ENCODE results near the gene OMG.
A peak's percentile ranks its signal among the peaks of the same experiment; 100 is the strongest.

OMG gene

GRCh38 chr17:31311526-31311925 lies 14.5 kb upstream of the OMG start:
- H3K36me3 ChIP-seq (ENCODE audit: insufficient read depth, low read length): peaks cover 23% of the 10 kb centered on the region
- H3K27me3 ChIP-seq (ENCODE audit: insufficient read depth, low read length): no peaks in the 10 kb centered on the region
- H3K4me3 ChIP-seq (ENCODE audit: low read depth, low read length, poor library complexity, severe bottlenecking): peak overlapping the region; percentile 58
- H2AFZ ChIP-seq (ENCODE audit: low read length): no peak overlapping the region
- TF ChIP-seq EZH2 (IDR thresholded peaks at IDR 0.05; ENCODE audit: borderline replicate concordance, low read length): no peak
- no peak for TF ChIP-seq CTCF (IDR thresholded peaks at IDR 0.05; ENCODE audit: low read length)
- peaks cover 81% of the 10 kb centered on the region for H3K4me1 ChIP-seq (ENCODE audit: insufficient read depth, low read length, severe bottlenecking)
- H3K9me2 ChIP-seq (ENCODE audit: low read depth, low read length): no peaks in the 10 kb centered on the region
- peak overlapping the region; percentile 98 for H3K27ac ChIP-seq (ENCODE audit: low read depth, low read length, poor library complexity, severe bottlenecking)
- peaks cover 11% of the 10 kb centered on the region for H3F3A ChIP-seq (ENCODE audit: insufficient read depth, low read length)
- H3K4me2 ChIP-seq (ENCODE audit: low read length): peak overlapping the region; percentile 91
- peak overlapping the region; percentile 82 for H3K9ac ChIP-seq (ENCODE audit: low read length)
- H3K79me2 ChIP-seq (ENCODE audit: insufficient read depth, low read length): peaks cover 39% of the 10 kb centered on the region
- no peaks in the 10 kb centered on the region for H4K20me1 ChIP-seq (ENCODE audit: insufficient read depth, low read length)
- H3K9me3 ChIP-seq (ENCODE audit: low read length): no peaks in the 10 kb centered on the region

GRCh38 chr17:31310886-31311285 lies 13.8 kb upstream of the OMG start:
- Histone ChIP-seq H3K9me2 (ENCODE audit: low read depth, low read length) (no peaks in the 10 kb centered on the region), H3K36me3 (ENCODE audit: insufficient read depth, low read length) (peaks cover 24% of the 10 kb centered on the region), H4K20me1 (ENCODE audit: insufficient read depth, low read length) (no peaks in the 10 kb centered on the region), H3K9ac (ENCODE audit: low read length) (peak overlapping the region; percentile 82), H3K4me3 (ENCODE audit: low read depth, low read length, poor library complexity, severe bottlenecking) (peak overlapping the region; percentile 58), H2AFZ (ENCODE audit: low read length) (no peak overlapping the region), H3F3A (ENCODE audit: insufficient read depth, low read length) (peaks cover 11% of the 10 kb centered on the region), H3K79me2 (ENCODE audit: insufficient read depth, low read length) (peaks cover 39% of the 10 kb centered on the region), H3K27ac (ENCODE audit: low read depth, low read length, poor library complexity, severe bottlenecking) (peak overlapping the region; percentile 98), H3K9me3 (ENCODE audit: low read length) (no peaks in the 10 kb centered on the region), H3K4me2 (ENCODE audit: low read length) (peak overlapping the region; percentile 91), H3K27me3 (ENCODE audit: insufficient read depth, low read length) (no peaks in the 10 kb centered on the region), H3K4me1 (ENCODE audit: insufficient read depth, low read length, severe bottlenecking) (peaks cover 74% of the 10 kb centered on the region)
- TF ChIP-seq CTCF (IDR thresholded peaks at IDR 0.05; ENCODE audit: low read length) (no peak), EZH2 (IDR thresholded peaks at IDR 0.05; ENCODE audit: borderline replicate concordance, low read length) (no peak)

GRCh38 chr17:31310260-31310659 lies 13.2 kb upstream of the OMG start:
- H3K4me1 ChIP-seq (ENCODE audit: insufficient read depth, low read length, severe bottlenecking): peaks cover 68% of the 10 kb centered on the region
- no peaks in the 10 kb centered on the region for H3K27me3 ChIP-seq (ENCODE audit: insufficient read depth, low read length)
- no peaks in the 10 kb centered on the region for H4K20me1 ChIP-seq (ENCODE audit: insufficient read depth, low read length)
- peaks cover 11% of the 10 kb centered on the region for H3F3A ChIP-seq (ENCODE audit: insufficient read depth, low read length)
- H3K36me3 ChIP-seq (ENCODE audit: insufficient read depth, low read length): peaks cover 26% of the 10 kb centered on the region
- peak overlapping the region; percentile 58 for H3K4me3 ChIP-seq (ENCODE audit: low read depth, low read length, poor library complexity, severe bottlenecking)
- no peak overlapping the region for H2AFZ ChIP-seq (ENCODE audit: low read length)
- no peak for TF ChIP-seq CTCF (IDR thresholded peaks at IDR 0.05; ENCODE audit: low read length)
- no peak for TF ChIP-seq EZH2 (IDR thresholded peaks at IDR 0.05; ENCODE audit: borderline replicate concordance, low read length)
- H3K9ac ChIP-seq (ENCODE audit: low read length): peak overlapping the region; percentile 82
- H3K79me2 ChIP-seq (ENCODE audit: insufficient read depth, low read length): peaks cover 39% of the 10 kb centered on the region
- peak overlapping the region; percentile 98 for H3K27ac ChIP-seq (ENCODE audit: low read depth, low read length, poor library complexity, severe bottlenecking)
- no peaks in the 10 kb centered on the region for H3K9me3 ChIP-seq (ENCODE audit: low read length)
- no peaks in the 10 kb centered on the region for H3K9me2 ChIP-seq (ENCODE audit: low read depth, low read length)
- peak overlapping the region; percentile 91 for H3K4me2 ChIP-seq (ENCODE audit: low read length)

Measured in OCI-LY1 (cell line).